Fibroblast of skin of right quadriceps (primary cell): ENCODE measurements around the gene AP1S2.
"Not testable (repeated sequence)": the region's sequence is repeated elsewhere in the genome, so short reads cannot be mapped to it uniquely, and the experiment has no call there.

Experiments
- DNase-seq: peaks from one replicate; pipeline ENCODE4 v3.0.0-alpha.2; 2013

The AP1S2 gene

DNA sequence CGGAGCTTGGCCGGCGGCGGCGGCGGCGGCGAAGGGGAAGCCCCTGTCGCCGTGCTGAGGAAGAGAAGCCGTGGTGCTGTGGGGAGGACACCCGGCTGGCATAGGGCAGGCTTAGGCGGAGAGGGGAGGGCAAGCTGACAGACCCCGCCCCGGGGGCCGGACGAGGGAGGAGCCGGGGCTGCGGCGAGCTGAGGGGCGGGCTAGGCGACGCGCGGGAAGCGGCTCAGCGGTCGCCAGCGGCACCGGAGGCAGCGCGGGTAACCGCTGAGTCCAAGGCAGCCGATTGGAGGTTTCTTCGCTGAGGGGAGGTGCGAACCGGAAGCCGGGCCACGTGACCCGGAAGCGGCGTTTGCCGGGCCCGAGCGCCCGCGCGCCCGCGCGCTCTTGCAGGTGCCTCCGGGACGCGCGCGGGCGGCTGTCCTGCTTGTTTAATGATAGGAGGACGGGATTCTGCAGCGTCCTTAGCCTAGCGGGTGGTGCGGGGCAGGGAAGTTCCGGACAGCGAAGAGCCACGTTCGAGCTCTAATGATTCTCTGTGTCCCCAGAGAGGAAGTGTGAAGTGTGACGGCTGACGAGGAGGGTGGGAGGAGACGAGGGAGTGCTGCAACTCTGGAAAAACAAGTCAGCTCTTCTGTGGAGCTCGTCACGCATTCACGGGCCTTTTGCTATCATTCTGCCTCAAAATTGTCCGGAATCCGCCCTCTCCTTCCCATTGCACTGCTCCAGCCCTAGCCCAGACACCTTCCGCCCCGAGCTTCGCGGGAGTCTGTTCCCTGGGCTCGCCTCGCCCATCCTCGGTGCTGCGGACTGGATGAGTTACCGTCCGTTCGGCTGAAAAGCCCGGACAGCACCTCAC is at the start of gene AP1S2:
AP1S2 (minus strand) TSS at position 102 of the 856 bp plus-strand sequence. CDS start 2,289 bp downstream, outside the sequence.
- DNase-seq: peak; percentile 92

DNA sequence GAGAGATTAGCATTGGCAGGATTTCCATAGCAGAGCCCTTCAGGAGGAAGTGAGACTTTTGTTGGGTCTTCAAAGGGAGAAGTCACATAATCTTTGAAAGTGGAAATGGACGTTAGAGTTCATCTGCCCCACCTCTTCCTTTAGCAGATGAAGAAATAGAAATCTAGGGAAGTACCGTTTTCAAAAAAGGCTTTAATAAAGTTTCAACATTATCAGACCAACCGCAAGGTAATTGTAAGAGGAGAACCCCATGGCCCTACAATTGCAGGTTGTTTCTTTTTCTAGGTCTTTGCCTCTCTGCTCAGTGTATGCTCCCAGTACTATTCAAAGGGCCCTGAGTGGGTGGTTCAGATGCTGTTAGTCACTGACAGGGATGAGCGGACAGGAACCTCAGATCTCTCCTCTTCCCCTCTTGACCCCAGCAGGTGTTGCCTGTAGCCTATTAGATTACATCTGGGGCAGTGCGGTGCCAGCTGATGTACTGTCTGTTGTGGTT is 48.6 kb upstream of the AP1S2 start:
- DNase-seq: no peak

DNA sequence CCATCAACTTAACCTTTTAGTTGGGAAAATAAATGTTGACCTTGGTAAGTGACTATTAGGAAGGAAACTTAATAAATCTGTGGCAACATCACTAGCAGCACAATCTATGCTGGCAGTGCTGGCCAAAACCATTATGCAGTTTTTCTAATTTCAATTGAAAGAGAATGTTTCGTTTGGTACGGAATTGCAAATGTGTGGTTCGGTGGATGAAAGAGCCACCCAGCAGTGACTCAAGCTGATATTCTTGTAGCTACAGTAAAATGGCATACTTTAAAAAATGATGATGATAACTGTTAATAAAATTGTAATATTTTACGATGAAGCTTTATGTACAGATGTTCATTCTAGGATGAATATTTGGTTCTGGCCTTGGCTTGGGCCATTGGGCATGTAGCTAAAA is 40.7 kb upstream of the AP1S2 start:
- DNase-seq: no peak

DNA sequence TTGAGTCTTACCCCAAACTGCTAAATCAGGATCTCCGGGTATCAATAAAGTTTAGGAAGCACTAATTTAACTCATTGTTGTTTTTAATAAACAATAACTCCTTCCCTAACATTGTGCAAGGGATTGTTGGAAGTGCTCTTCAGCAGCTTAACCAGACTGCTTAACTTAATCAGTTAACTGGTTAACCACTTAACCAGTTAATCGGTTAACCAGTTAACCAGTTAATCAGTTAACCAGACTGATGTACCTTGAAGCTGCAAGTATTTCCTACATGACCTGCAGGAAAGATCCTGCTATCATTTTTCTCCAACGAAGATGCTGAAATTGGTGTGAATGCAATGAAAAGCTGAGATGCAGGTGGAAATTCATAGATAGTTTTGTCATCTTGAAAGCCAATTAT is 40.1 kb upstream of the AP1S2 start:
- DNase-seq: no peak

DNA sequence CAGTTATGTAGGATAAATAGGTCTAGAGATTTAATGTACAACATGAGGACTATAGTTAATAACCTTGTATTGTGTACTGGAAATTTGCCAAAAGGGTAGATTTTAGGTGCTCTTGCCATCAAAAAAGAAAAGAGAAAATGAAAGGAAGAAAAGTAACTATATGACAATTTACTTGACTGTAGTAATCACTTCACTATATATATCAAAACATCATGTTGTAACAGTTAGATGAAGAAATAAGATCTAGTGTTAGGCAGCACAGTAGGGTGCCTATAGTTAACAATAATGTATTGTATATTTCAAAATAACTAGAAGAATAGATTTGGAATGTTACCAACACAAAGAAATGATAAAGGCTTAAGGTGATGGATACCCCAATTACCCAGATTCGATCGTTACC is 35.9 kb upstream of the AP1S2 start:
- DNase-seq: no peak

DNA sequence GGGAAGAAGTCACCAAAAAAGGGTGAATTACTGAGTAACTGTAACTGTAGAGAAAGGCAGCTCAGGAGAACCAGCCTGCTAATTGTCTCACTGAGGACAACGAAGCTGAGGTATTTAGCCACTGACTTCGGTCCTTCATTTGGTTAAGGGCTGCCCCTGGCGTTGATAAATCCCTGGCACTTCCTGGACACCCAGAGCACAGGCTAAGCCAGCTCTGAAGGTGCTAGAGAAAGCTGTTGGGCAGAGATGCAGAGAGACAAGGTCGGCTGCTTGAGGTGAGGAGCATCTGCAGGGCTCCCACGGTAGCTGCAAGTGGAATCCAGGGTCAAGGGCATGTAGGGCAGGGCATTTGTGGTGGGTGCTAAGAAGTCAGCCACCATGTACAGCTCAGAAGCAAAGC is 33.4 kb upstream of the AP1S2 start:
- DNase-seq: no peak

DNA sequence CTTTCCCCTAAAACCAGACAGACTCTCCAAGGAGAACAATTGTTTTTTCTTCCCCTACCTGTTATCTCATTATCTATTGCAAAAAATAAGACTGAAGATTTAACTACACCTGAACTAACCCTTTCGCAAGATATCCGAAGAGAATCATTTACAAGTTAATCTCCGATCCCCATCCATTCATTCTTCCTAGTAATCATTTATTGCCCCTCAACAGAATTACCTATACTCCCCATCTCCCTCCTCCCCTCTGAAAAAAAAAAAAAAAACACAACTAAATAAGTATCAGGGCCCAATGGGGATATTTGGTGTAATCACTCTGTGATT is 28.9 kb upstream of the AP1S2 start:
- no peak for DNase-seq

DNA sequence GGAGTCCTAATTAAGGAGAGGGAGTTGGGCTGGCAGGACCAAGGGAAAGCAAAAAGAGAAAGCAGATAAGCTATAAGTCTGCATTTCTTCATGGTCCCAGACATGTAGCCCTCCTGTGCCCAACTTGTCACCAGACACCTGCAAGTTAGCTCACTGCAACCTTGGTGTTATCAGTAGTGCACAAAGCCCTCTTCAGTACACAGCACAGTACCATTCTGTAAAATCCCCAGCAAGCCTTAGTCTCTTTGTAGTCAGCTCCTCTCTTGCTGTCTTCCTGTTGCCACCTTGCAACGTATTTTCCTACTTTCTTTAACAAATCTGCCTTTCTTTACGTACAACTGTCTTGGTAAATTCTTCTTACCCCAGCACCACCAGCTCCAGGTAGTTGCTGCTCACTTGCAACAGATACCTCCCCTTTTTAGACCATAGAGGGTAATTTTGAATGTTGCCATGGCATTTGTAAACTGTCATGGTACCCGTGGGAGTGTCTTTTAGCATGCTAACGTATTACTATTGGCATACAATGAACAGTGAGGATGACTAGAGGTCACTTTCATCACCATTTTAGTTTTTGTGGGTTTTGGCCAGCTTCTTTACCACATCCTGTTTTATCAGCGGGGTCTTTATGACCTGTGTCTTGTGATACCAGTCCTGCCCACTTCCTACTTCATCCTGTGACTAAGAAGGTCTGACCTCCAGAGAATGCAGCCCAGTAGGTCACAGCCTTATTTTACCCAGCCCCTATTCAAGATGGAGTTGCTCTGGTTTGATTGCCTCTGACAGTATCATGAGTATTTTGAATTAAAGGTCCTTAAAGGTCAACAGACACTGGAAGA is 28.3 kb upstream of the AP1S2 start:
- DNase-seq: peak; percentile 18

DNA sequence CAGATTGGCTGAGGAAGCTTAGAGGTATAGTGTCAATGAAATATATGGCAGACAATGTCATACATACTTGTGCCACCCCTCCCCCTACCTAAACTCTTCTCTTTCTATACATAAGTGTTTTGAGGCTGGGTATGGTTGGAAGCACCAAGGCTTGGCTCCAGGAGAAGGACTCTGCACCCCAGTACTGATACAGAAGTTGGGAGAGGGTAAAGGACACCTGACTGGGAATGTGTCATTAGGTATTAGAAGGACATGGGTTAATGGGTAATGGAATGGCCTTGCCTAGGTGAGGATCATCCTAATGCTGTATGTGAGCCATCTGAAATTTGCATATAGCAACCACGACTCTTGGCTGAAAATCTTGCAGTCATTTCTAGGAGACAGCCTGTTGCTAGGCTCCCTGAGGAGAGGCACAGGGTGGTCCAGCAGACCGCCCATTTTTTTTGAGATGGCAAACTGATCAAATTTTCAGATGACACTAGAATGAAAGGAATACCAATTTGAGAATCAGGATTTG is 26.8 kb upstream of the AP1S2 start:
- no peak for DNase-seq

DNA sequence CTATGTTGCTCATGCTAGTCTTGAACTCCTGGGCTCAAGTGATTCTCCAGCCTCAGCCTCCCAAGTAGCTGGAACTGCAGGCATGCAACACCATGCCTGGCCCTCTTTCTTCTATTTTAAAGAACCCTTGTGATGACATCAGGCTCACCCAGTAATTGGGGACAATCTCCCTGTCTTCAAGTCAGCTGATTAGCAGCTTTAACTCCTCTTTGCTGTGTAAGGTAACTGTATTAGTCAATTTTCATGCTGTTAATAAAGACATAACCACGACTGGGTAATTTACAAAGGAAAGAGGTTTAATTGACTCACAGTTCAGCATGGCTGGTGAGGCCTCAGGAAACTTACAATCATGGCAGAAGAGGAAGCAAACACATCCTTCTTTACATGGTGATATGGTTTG is 23.3 kb upstream of the AP1S2 start:
- DNase-seq: not testable (repeated sequence)

DNA sequence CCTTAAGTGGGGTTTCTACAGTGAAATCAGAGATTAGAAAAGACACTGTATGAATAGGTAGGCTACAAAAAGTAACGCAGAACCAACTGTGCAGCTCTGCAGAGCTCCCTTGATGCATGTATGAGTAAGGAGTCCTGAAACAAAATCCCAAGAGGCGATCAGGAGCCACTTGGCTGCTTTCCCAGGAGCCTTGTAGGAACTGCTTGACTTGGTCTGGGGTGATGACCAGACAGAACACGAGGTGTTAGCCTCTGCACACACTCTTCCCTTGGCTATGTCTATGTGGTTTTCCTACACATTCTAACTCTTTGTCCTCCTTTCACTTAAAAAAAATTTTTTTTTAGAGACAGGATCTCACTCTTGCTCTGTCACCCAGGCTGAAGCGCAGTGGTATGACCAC is 22.8 kb upstream of the AP1S2 start:
- peak; percentile 11 for DNase-seq

DNA sequence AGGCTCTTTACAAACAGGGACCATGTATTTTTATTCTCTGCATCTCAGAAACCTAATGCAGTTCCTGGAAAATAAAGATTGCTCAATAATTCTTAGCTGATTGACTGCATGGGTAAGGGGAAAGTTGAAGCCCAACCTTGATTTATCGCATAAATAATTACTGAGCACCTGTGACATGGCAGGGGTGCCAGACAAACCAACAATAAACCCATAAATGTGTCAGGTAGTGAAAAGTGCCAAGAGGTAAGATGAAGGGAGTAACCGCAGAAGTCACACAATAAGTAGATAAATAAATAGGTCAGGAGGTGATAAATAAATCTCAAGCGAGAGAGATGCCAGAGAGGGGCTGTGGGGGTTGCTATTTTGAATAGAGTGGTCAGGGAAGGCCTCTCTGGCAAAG is 20.1 kb upstream of the AP1S2 start:
- no peak for DNase-seq

DNA sequence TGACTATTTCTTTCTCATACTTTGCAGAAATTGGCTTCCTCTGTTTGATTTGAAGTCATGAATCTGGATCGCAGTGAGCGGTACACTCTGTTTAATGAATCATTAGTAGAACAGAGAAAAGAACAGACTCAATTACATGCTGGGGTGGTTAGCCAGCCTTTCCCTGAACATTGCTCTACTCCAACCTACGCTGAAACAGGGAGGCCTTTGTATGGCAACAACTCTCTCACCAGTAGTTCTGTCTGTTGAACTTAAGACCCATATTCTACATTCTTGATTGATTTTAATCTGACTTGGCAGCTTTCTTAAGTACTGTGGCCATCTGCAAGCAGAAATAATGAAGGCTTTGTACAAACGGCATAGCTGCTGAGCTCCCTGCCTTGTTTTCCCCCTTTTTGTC is 19.0 kb upstream of the AP1S2 start:
- DNase-seq: no peak

DNA sequence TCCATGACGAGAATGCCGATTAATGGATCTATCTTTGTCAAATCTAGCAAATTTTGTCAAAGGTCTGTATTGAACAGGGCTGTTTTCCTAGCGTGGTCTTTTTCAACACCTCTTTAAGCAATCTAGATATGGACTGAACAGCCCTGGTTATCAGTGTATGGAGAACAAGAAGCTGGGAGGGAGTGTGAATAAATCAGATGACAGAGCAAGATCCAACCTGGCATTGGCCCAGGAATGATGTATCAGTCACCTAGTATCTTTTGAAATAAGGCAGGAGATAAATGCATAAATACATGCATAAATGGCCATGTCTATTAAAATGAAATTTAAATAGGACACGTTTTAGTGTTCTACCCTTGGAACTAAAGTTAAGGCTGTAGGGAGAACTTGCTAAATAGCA is 15.7 kb upstream of the AP1S2 start:
- no peak for DNase-seq

DNA sequence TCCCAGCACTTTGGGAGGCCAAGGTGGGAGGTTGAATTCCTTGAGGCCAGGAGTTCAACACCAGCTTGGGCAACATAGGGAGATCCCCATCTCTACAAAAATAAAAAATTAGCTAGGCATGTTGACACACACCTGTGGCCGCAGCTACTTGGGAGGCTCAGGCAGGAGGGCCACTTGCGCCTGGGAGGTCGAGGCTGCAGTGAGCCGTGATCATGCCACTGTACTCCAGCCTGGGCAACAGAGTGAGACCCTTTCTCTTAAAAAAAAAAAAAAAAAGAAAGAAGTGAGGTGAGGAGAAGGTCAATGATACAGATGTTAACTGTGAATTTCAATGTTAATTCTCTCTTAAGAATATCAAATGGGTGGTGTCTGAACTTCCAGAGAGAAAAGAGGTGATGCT is 15.1 kb upstream of the AP1S2 start:
- DNase-seq: no peak

DNA sequence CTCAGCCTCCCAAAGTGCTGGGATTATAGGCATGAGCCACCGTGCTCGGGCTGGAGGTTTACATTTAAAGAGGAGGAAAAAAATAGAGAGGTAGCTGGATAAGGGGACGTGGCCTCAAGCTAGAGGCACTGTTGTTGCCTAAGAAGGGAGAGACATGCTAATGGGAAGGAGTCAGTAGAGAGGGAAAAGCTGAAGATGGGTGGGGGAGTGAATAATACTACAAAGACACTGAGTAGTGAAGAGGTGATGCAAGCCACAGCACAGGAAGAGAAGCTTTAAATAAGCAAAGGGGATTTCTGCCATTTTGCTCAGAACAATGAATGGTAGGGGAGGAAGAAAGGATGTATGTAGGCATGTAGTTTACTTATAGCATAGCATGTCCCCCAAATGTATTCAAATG is 11.5 kb upstream of the AP1S2 start:
- DNase-seq: no peak

DNA sequence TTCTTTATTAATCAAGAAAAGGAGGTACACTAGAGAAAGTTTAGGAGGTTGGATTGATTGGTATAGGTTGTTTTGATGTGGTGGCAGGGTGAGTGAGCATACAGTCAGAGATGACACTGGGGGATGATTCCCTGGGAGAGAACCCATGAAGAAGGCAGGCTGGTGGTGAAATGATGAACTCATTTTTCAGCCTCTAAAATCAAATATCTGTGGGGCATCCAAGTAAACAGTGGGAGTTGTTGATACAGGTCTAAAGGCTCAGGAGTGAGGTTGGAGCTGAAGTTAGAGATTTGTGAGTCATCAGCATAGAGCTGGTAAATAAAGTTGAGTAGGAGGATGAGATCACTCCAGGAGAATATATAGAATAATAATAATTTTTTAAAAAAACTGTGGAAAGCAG is 10.0 kb upstream of the AP1S2 start:
- DNase-seq: peak; percentile 3

DNA sequence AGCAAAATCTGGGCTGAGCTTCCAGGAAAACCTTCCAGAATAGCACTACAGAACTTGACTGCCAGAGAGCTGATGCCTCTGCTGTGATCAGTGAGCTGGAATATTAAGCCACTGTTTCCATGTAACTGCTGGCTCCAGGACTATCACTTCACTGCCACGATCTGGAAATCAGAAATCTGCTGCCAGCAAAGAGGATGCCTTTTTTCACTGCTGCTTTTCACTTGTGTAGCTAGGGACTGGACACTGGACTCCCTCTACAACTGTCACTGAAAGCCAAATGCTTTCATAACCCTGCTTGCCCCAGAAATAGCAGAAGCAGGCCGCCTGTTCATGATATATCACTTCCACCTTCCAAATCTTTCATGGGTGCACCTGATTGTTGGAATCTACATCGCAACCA is 9.4 kb upstream of the AP1S2 start:
- DNase-seq: no peak

DNA sequence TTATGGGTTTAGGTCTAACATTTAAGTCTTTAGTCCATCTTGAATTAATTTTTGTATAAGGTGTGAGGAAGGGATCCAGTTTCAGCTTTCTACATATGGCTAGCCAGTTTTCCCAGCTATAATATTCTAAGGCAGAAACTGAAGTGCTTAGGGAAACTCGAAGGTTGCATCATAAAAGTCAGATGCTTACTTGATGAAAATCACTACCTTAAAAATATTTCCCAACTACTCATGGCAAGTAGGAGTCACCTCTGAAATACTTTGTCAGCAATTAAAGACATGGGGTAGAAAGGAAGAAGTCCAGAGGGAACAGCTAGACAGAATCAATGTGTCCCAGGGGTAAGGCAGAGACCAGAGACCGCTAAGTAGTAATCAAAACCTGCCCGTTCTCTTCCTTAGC is 6.3 kb upstream of the AP1S2 start:
- DNase-seq: no peak

DNA sequence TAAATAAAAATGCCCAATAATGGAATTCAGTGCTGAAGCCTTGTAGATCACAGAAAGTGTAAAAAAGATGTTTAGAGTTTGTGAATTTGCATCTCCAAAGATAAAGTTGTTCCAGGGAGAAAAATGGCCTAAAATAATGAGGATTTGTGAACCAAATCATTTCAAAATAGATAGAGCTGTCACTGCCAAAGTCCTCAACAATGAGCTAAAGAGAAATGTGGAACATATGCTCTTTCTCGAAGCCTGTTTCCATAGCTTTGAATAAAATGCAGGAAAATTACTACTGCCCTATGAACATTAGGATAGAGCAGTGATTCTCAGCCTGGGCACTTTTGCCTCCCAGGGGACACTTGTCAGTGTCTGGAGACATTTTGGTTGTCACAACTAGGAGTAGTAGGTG is 3.4 kb upstream of the AP1S2 start:
- no peak for DNase-seq

DNA sequence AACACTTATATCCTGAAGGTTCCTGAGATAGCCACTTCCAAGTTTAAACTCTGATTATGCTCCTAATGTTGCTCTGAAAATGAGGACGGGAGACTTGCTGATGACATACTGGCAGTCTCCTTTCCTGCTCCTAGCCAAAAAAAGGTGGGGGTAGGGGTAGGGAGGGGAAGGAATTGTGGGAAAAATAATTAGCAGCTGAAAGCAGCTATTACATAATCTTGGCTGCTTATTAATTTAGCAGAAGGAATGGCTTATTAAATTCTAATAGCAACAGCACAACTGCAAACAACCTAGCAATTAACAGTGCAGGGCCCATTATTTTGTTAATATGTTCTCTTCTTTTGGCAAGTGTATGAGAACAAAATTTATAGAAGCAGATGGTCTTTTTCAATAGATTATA is 2.0 kb upstream of the AP1S2 start:
- DNase-seq: no peak

DNA sequence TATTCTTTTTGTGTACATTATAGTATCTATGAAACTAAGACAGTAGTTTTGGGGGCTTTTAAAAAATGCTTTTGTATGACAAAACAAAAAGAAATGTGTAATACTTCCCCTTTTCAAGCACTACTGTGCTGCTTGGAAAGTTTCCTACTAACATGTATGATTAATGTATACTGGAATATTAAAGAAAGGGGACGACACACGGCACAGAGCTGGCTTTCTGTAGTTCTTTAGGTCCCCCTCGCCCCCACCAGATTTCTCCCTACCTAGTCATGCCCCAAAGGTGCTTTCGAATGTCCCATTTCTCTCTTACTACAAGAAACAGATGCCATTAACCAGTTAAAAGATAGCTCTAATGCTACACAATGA is 1.6 kb upstream of the AP1S2 start:
- DNase-seq: no peak

DNA sequence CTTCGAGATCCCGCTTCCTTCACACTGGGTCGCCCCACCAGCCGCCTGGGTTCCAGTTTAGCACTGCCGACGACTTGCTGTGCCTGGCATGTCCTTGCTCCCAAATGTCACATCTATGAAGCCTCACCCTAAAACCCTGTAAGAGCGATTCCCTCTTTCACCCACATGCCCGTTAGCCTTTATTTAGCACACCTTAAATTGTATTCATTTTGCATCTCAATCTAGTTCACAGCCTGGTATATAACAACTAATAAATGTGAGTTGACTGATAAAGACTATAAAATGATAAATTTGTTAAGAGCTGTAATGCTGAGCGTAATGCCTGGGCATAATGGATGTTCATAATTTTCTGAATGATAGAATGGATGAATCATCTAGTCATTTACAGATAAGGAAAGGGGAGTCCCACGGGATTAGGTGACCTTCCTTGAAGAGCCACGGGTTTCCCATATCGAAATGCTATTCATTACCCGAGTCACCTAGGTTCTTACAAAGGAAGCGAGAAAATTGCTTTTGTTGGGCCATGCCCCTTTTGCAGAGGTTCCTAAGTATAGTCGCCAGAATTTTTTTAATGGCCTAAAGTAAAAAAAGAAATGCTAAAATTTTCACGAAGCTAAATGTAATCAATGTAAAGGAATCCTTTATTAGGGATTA is 1.1 kb upstream of the AP1S2 start:
- no peak for DNase-seq
